Calu3 (cell line): ENCODE results near the gene HLCS. TPM values are rescaled to one million over a fixed set of nuclear protein-coding genes. Genes with fewer than 3 reads are reported as not detected.
"Not testable (repeated sequence)": the region's sequence is repeated elsewhere in the genome, so short reads cannot be mapped to it uniquely, and the experiment has no call there.

Experiments
- BruUV-seq: library from RNA; stranded (reverse); fragments of 400-500 nt; replicated peaks from 2 replicates; lab custom pipeline; 2021; lab: Mats Ljungman, UMichigan
- CTCF ChIA-PET: fragments of 300-600 bp; sonication (Branson Sonifier 250); formaldehyde crosslinking; loops from one replicate; lab custom pipeline; 2022; ENCODE audit warnings: antibody characterized with exemption; lab: Charles Lee
- DNase-seq: peaks from one replicate; pipeline ENCODE4 v3.0.0; 2022
- H3K27ac Mint-ChIP-seq: one replicate; pipeline ENCODE4 v1.8.0; 2022; ENCODE audit warnings: mixed read lengths; ENCODE audit not compliant: unreplicated experiment
- H3K27me3 Mint-ChIP-seq: one replicate; pipeline ENCODE4 v1.8.0; 2022; ENCODE audit warnings: mixed read lengths; ENCODE audit not compliant: unreplicated experiment
- H3K36me3 Mint-ChIP-seq: one replicate; pipeline ENCODE4 v1.8.0; 2022; ENCODE audit warnings: mild to moderate bottlenecking, moderate library complexity, mixed read lengths; ENCODE audit not compliant: insufficient read depth, unreplicated experiment
- H3K4me1 Mint-ChIP-seq: one replicate; pipeline ENCODE4 v1.8.0; 2022; ENCODE audit warnings: mild to moderate bottlenecking, low read depth, mixed read lengths; ENCODE audit not compliant: unreplicated experiment
- H3K4me3 Mint-ChIP-seq: one replicate; pipeline ENCODE4 v1.8.0; 2022; ENCODE audit warnings: mild to moderate bottlenecking, low read depth, moderate library complexity, mixed read lengths; ENCODE audit not compliant: unreplicated experiment
- H3K9me3 Mint-ChIP-seq: one replicate; pipeline ENCODE4 v1.8.0; 2022; ENCODE audit warnings: low read depth, mixed read lengths; ENCODE audit not compliant: unreplicated experiment
- CTCF ChIP-seq: fragments of 200-600 bp; IDR thresholded peaks from one replicate; pipeline ENCODE4 v1.8.0; 2022; ENCODE audit warnings: antibody characterized with exemption; ENCODE audit not compliant: unreplicated experiment
- intact Hi-C: fragments of 100-400 bp; cut with micrococcal nuclease; formaldehyde crosslinking; loops from one replicate; pipeline ENCODE4 v1.10.0; 2022; ENCODE audit not compliant: unreplicated experiment
- total RNA-seq: library from RNA; stranded (reverse); gene quantifications from 2 replicates; pipeline ENCODE4 v1.2.3, GENCODE V29; 2022

The HLCS gene
- total RNA-seq, 1 experiment from 2014 or later, result 18.4 TPM

- Mint-ChIP-seq H3K4me1 (peaks cover 14% of the 10 kb centered on the region), H3K27ac (no peak overlapping the region), H3K36me3 (peaks cover 19% of the 10 kb centered on the region), H3K9me3 (no peaks in the 10 kb centered on the region), H3K27me3 (no peaks in the 10 kb centered on the region), H3K4me3 (no peak overlapping the region)
- CTCF ChIA-PET, result no interaction called here
- no peak for TF ChIP-seq CTCF
- no TSS peak for BruUV-seq
- DNase-seq, result no peak
- intact Hi-C loops, result no loop called here
Measured at GRCh38 chr21:36960676-36961284, 5.7 kb downstream of the HLCS start.

GRCh38 chr21:36959020-36959835 lies 7.2 kb downstream of the HLCS start:
- no TSS peak for BruUV-seq
- TF ChIP-seq CTCF, result no peak
- Mint-ChIP-seq H3K27ac (no peak overlapping the region), H3K36me3 (peaks cover 13% of the 10 kb centered on the region), H3K4me3 (no peak overlapping the region), H3K27me3 (no peaks in the 10 kb centered on the region), H3K4me1 (peaks cover 5% of the 10 kb centered on the region), H3K9me3 (no peaks in the 10 kb centered on the region)
- no peak for DNase-seq
- intact Hi-C loops, result no loop called here
- CTCF ChIA-PET, result no interaction called here

- Mint-ChIP-seq H3K27me3 (no peaks in the 10 kb centered on the region), H3K9me3 (no peaks in the 10 kb centered on the region), H3K4me3 (no peak overlapping the region), H3K27ac (no peak overlapping the region), H3K36me3 (peaks cover 11% of the 10 kb centered on the region), H3K4me1 (peaks cover 5% of the 10 kb centered on the region)
- TF ChIP-seq CTCF, result no peak
- BruUV-seq, result no TSS peak
- DNase-seq, result no peak
- intact Hi-C loops, result no loop called here
- CTCF ChIA-PET, result no interaction called here
Measured at GRCh38 chr21:36955783-36956182, 10.7 kb downstream of the HLCS start.

GRCh38 chr21:36952331-36952730 lies 14.1 kb downstream of the HLCS start:
- H3K27me3 Mint-ChIP-seq, BruUV-seq, H3K9me3 Mint-ChIP-seq, DNase-seq, CTCF ChIA-PET, intact Hi-C loops, H3K4me3 Mint-ChIP-seq, H3K4me1 Mint-ChIP-seq, H3K36me3 Mint-ChIP-seq, H3K27ac Mint-ChIP-seq: not testable (repeated sequence)
